Nephron progenitor cell (in vitro differentiated cells): ENCODE measurements around the gene CACNA1C.

ENCODE experiments used
- DNase-seq: peaks from one replicate; pipeline ENCODE4 v3.0.0; 2021
- H3K27ac Mint-ChIP-seq: 2 replicates; pipeline ENCODE4 v1.8.0; 2021; ENCODE audit warnings: mild to moderate bottlenecking, moderate library complexity, mixed read lengths
- H3K27me3 Mint-ChIP-seq: 2 replicates; pipeline ENCODE4 v1.8.0; 2021; ENCODE audit warnings: mild to moderate bottlenecking, low read depth, mixed read lengths; ENCODE audit not compliant: poor library complexity
- H3K36me3 Mint-ChIP-seq: 2 replicates; pipeline ENCODE4 v1.8.0; 2021; ENCODE audit warnings: low read depth, mixed read lengths
- H3K4me1 Mint-ChIP-seq: 2 replicates; pipeline ENCODE4 v1.8.0; 2021; ENCODE audit warnings: mixed read lengths
- H3K4me3 Mint-ChIP-seq: 2 replicates; pipeline ENCODE4 v1.8.0; 2021; ENCODE audit warnings: mild to moderate bottlenecking, moderate library complexity, mixed read lengths
- H3K9me3 Mint-ChIP-seq: 2 replicates; pipeline ENCODE4 v1.8.0; 2021; ENCODE audit warnings: mild to moderate bottlenecking, moderate library complexity, mixed read lengths
- TF ChIP-seq, protein P1 (sequence below): fragments of 200-600 bp; sonication (generic); IDR thresholded peaks from 2 replicates; pipeline ENCODE4 v1.5.0; 2021; ENCODE audit warnings: antibody characterized with exemption

Gene CACNA1C

DNA sequence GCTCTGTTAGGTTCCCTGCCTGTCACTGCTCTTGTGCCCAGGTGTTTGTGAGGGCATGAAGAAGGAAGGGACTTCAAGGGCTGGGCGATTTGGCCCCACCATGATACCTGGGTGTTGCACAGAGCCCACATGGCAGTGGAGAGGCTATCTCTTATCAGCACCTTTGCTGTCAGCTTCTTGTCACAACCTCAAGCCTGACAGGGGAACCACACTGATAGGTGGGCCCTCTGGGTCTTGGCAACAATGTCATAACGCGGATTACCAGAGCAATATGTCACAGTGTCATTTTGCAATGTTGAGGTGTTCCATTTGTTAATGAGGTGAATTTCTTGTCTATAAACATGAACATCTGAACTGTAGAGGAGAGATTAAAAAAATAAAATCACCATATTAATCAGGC lies 22.9 kb upstream of the CACNA1C start:
- H3K27me3 Mint-ChIP-seq: peaks cover 33% of the 10 kb centered on the region
- H3K27ac Mint-ChIP-seq: no peak overlapping the region
- H3K9me3 Mint-ChIP-seq: no peaks in the 10 kb centered on the region
- DNase-seq: no peak
- peaks cover 15% of the 10 kb centered on the region for H3K4me1 Mint-ChIP-seq
- TF ChIP-seq, protein P1, sequence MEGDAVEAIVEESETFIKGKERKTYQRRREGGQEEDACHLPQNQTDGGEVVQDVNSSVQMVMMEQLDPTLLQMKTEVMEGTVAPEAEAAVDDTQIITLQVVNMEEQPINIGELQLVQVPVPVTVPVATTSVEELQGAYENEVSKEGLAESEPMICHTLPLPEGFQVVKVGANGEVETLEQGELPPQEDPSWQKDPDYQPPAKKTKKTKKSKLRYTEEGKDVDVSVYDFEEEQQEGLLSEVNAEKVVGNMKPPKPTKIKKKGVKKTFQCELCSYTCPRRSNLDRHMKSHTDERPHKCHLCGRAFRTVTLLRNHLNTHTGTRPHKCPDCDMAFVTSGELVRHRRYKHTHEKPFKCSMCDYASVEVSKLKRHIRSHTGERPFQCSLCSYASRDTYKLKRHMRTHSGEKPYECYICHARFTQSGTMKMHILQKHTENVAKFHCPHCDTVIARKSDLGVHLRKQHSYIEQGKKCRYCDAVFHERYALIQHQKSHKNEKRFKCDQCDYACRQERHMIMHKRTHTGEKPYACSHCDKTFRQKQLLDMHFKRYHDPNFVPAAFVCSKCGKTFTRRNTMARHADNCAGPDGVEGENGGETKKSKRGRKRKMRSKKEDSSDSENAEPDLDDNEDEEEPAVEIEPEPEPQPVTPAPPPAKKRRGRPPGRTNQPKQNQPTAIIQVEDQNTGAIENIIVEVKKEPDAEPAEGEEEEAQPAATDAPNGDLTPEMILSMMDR: no peak
- no peaks in the 10 kb centered on the region for H3K36me3 Mint-ChIP-seq
- no peak overlapping the region for H3K4me3 Mint-ChIP-seq

DNA sequence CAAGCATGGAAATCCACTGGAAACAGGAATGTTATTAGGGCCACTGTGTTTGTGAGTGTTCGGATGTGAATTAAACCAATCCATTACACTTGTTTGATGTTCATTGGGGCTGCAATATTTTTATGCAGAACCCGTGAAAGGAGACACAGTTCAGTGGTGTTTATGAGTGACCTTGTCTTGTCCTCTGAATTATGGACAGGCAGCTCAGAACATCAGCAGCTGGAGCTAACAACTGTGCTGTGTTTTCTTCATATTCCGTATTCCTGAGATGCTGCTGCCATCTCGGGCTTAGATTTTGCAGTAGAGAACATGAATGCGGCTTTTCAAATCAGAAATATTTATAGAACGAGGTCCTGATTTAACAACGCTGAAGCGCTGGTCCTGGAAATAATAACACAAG lies 20.3 kb upstream of the CACNA1C start:
- Mint-ChIP-seq H3K27ac (no peak overlapping the region), H3K4me1 (peaks cover 27% of the 10 kb centered on the region), H3K27me3 (peaks cover 59% of the 10 kb centered on the region), H3K36me3 (no peaks in the 10 kb centered on the region), H3K4me3 (no peak overlapping the region), H3K9me3 (no peaks in the 10 kb centered on the region)
- TF ChIP-seq, protein P1: no peak
- no peak for DNase-seq

DNA sequence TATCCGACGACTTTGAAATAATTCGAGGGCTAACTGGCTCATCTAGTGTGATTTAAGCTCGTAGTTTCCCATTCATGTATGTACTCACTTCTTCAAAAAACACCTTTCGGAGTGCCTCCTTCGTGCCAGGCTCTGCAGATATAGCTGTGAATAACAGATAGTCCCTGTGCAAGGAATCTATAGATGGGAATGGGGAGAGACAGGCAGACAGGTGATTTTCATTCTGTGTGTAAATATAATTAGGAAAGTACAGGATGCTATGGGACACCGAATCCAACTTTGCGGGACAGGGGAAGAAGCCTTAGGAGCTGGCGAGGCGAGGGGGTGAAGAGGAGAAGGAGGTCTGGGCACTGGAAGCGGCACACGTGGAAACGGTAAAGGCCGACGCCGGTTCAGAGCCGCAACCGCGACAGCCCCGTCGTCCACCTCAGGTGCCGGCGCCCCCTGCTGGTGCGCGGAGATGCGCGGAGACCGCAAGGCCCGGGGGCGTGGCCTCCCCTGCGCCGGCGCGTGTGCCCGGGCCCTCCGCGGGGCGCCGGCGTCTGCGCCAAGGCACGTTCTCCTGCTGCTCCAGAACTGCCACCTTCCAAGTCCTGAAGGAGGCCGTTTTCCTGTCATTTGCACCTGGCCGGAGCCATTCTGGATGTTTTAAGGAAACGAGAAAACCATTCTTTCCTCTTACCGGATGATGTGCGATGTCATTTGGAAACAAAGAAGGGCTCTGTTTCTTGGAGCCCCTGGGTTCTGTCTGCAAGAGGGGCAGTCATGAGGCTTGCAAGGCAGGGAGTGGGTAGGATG lies 18.0 kb upstream of the CACNA1C start:
- peaks cover 79% of the 10 kb centered on the region for H3K27me3 Mint-ChIP-seq
- H3K9me3 Mint-ChIP-seq: no peaks in the 10 kb centered on the region
- DNase-seq: peak; percentile 94
- H3K4me3 Mint-ChIP-seq: peak overlapping the region; percentile 77
- TF ChIP-seq, protein P1: peak; percentile 85
- H3K4me1 Mint-ChIP-seq: peaks cover 22% of the 10 kb centered on the region
- no peaks in the 10 kb centered on the region for H3K36me3 Mint-ChIP-seq
- no peak overlapping the region for H3K27ac Mint-ChIP-seq

DNA sequence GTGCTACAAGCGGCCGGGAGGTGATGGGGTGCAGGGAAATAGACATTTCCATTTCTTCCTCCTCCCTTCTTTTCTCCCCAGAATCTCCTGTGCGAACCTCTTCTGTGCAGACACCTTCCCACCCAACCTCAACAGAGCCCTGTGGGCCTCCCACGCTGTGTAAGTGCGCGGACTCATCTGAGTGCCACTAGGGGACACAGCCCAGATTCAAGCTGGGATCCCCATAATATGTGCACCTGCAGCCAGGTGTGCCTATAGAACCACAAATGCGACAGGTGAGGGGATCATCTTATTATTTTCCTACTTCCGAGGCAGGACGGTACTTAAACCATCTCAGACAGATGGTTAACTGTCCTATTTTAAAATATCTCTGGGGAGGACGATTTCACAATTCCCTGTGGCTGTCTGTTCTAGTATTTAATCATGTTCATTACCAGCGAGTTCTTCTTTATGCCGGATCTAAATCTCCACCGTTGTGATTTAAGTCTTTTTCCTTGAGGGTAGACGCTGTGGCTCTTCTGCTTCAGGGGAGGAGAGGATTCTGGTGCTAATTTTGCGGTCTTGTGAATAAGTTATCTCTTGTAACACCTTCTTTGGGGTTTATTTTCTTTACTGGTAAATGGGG lies 17.2 kb upstream of the CACNA1C start:
- peaks cover 86% of the 10 kb centered on the region for H3K27me3 Mint-ChIP-seq
- DNase-seq: no peak

DNA sequence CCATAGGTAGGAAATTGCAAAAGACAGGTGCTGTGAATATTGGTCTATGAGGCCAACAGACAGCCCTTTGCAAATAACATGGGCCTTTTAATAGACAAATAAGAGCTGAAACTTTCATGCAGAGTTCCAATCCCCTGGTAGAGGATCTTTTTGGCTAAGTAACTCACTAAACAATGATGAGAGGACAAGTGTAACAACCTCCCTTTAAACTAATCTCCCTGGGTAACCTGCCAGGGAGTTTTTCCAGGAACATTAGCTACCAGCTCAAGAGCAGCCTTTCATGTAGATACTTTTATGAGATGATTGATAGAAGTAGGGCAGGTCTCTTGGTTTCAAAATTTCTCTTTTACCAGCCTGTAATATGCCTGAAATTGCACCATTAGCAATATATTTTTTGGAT lies 13.8 kb upstream of the CACNA1C start:
- Mint-ChIP-seq H3K27ac (no peak overlapping the region), H3K9me3 (no peaks in the 10 kb centered on the region), H3K4me3 (no peak overlapping the region), H3K4me1 (peaks cover 16% of the 10 kb centered on the region), H3K36me3 (no peaks in the 10 kb centered on the region), H3K27me3 (peaks cover 76% of the 10 kb centered on the region)
- DNase-seq: no peak
- TF ChIP-seq, protein P1: no peak

More for the DNA sequence above, 17.2 kb upstream of the CACNA1C start:
- TF ChIP-seq, protein P1: no peak
- H3K36me3 Mint-ChIP-seq: no peaks in the 10 kb centered on the region
- H3K9me3 Mint-ChIP-seq: no peaks in the 10 kb centered on the region
- no peak overlapping the region for H3K27ac Mint-ChIP-seq
- H3K4me3 Mint-ChIP-seq: peak overlapping the region; percentile 77
- peaks cover 22% of the 10 kb centered on the region for H3K4me1 Mint-ChIP-seq
